OCI-LY7 (cell line): ENCODE measurements around the gene PLA2G2E. TPM values are rescaled to one million over a fixed set of nuclear protein-coding genes. Genes with fewer than 3 reads are reported as not detected.

Experiments used
- BruUV-seq: library from RNA; stranded (reverse); fragments of 400-500 nt; replicated peaks from 2 replicates; lab custom pipeline; 2021; lab: Mats Ljungman, UMichigan
- CTCF ChIA-PET: fragments of 300-600 bp; sonication (Branson Sonifier 250); formaldehyde crosslinking; loops from one replicate; lab custom pipeline; 2022; ENCODE audit warnings: antibody characterized with exemption; ENCODE audit not compliant: unreplicated experiment; lab: Charles Lee
- POLR2A ChIA-PET: fragments of 300-600 bp; sonication (Branson Sonifier 250); formaldehyde crosslinking; loops from one replicate; lab custom pipeline; 2022; ENCODE audit warnings: antibody characterized with exemption; lab: Charles Lee
- DNase-seq: peaks from one replicate; pipeline ENCODE4 v3.0.0-alpha.2; 2015; ENCODE audit warnings: low spot score
- H2AFZ ChIP-seq: fragments of 200-600 bp; sonication (generic), shearing (Covaris generic); 2 replicates; pipeline ENCODE4 v1.6.1; 2014; ENCODE audit warnings: mild to moderate bottlenecking, antibody characterized with exemption, low read length, moderate library complexity
- H3K27ac ChIP-seq: fragments of 200-600 bp; sonication (generic); 2 replicates; pipeline ENCODE4 v1.5.1; 2014; ENCODE audit warnings: mixed run types, low read depth, mild to moderate bottlenecking, moderate library complexity, low read length, inconsistent platforms; ENCODE audit not compliant: poor library complexity, severe bottlenecking
- H3K36me3 ChIP-seq: fragments of 200-600 bp; sonication (generic); 2 replicates; pipeline ENCODE4 v1.6.1; 2014; ENCODE audit warnings: mild to moderate bottlenecking, antibody characterized with exemption, low read length, moderate library complexity, mixed read lengths; ENCODE audit not compliant: insufficient read depth
- H3K4me1 ChIP-seq: fragments of 200-600 bp; sonication (generic); 2 replicates; pipeline ENCODE4 v1.5.1; 2014; ENCODE audit warnings: mild to moderate bottlenecking, low read length; ENCODE audit not compliant: insufficient read depth, poor library complexity, severe bottlenecking
- H3K4me2 ChIP-seq: fragments of 200-600 bp; sonication (generic); 2 replicates; pipeline ENCODE4 v1.6.1; 2014; ENCODE audit warnings: mild to moderate bottlenecking, low read length
- H3K4me3 ChIP-seq: fragments of 200-600 bp; sonication (generic); 2 replicates; pipeline ENCODE4 v1.5.1; 2014; ENCODE audit warnings: mild to moderate bottlenecking, low read depth, low read length; ENCODE audit not compliant: poor library complexity, severe bottlenecking
- H3K79me2 ChIP-seq: fragments of 200-600 bp; sonication (generic); 2 replicates; pipeline ENCODE4 v1.6.1; 2016; ENCODE audit warnings: low read depth, mild to moderate bottlenecking, low read length, moderate library complexity, mixed read lengths; ENCODE audit not compliant: insufficient read depth
- H3K9me2 ChIP-seq: fragments of 200-600 bp; sonication (generic); 2 replicates; pipeline ENCODE4 v1.6.1; 2016; ENCODE audit warnings: mild to moderate bottlenecking, low read length, mixed read lengths; ENCODE audit not compliant: insufficient read depth
- H3K9me3 ChIP-seq: fragments of 200-600 bp; sonication (generic); 2 replicates; pipeline ENCODE4 v1.6.1; 2014; ENCODE audit warnings: mild to moderate bottlenecking, mixed run types, low read length, mixed read lengths
- H4K20me1 ChIP-seq: fragments of 200-600 bp; sonication (generic); 2 replicates; pipeline ENCODE4 v1.6.1; 2014; ENCODE audit warnings: mild to moderate bottlenecking, antibody characterized with exemption, low read length, moderate library complexity, mixed read lengths; ENCODE audit not compliant: insufficient read depth
- EZH2phosphoT487 ChIP-seq: fragments of 200-600 bp; sonication (generic); IDR thresholded peaks from 2 replicates; pipeline ENCODE4 v1.6.1; 2018; ENCODE audit warnings: low read depth, borderline replicate concordance, mild to moderate bottlenecking, mixed run types, antibody characterized with exemption, low read length, moderate library complexity, mixed read lengths
- intact Hi-C: fragments of 100-400 bp; cut with micrococcal nuclease; formaldehyde crosslinking; loops from one replicate; pipeline ENCODE4 v1.10.0; 2022; ENCODE audit not compliant: unreplicated experiment
- total RNA-seq, 2 experiments: library from RNA; depleted of rRNA in 1 of 2; stranded (reverse); fragments of >200 nt in 1 of 2; shearing (Covaris generic) in 1 of 2; gene quantifications; 2 replicates each; pipeline ENCODE4 v1.2.3, GENCODE V29; 2014 to 2022
- TF ChIP-seq, protein P1 (sequence below): fragments of 200-600 bp; sonication (generic); conservative IDR thresholded peaks from 2 replicates; pipeline ENCODE4 v1.5.1; 2014; ENCODE audit warnings: mild to moderate bottlenecking, antibody characterized with exemption, low read length, moderate library complexity, mixed read lengths

The PLA2G2E gene
- total RNA-seq, 2 experiments from 2014 or later, result not detected

DNA sequence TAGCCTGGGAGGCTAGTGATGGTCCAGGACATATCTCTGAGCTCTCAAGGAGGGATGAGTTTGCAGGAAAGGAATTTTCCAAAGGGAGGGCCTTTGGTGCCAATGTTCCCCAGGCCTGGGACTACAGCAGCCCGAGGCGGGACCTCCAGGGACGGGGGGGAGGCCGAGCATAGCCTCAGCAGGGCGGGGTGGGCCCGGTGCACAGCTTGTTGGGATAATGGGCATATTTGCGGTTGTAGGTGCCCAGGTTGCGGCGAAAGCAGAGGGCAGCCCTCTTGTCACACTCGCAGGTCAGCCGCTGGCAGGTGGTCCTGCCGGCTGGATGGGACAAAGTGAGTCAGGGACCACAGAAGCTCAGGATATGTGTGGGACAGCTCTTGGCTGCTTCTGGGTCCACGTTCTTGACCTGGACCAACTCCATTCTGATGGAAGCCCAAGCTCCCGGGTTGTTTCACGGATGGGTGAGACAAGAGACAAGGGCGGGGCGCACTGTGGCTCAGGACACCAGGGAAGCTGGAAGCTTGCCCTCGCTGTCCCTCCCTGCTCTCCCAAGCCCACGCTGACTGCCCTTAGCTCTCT, 3.2 kb downstream of the PLA2G2E start:
- no peak overlapping the region for H3K4me3 ChIP-seq
- no peaks in the 10 kb centered on the region for H4K20me1 ChIP-seq
- H3K79me2 ChIP-seq, result no peaks in the 10 kb centered on the region
- no peaks in the 10 kb centered on the region for H3K9me3 ChIP-seq
- no peak overlapping the region for H3K4me2 ChIP-seq
- ChIA-PET POLR2A (interaction anchor here (0.7 kb wide), 1 partner anchor 121 kb away, joined by 4 read pairs; no protein-coding TSS in a partner anchor), CTCF (no interaction called here)
- H3K36me3 ChIP-seq, result no peaks in the 10 kb centered on the region
- no peaks in the 10 kb centered on the region for H3K9me2 ChIP-seq
- no peaks in the 10 kb centered on the region for H3K4me1 ChIP-seq
- no peak overlapping the region for H3K27ac ChIP-seq
- intact Hi-C loops, result no loop called here
- BruUV-seq, result no TSS peak
- no peak for DNase-seq
- no peak overlapping the region for H2AFZ ChIP-seq
- TF ChIP-seq, protein P1, sequence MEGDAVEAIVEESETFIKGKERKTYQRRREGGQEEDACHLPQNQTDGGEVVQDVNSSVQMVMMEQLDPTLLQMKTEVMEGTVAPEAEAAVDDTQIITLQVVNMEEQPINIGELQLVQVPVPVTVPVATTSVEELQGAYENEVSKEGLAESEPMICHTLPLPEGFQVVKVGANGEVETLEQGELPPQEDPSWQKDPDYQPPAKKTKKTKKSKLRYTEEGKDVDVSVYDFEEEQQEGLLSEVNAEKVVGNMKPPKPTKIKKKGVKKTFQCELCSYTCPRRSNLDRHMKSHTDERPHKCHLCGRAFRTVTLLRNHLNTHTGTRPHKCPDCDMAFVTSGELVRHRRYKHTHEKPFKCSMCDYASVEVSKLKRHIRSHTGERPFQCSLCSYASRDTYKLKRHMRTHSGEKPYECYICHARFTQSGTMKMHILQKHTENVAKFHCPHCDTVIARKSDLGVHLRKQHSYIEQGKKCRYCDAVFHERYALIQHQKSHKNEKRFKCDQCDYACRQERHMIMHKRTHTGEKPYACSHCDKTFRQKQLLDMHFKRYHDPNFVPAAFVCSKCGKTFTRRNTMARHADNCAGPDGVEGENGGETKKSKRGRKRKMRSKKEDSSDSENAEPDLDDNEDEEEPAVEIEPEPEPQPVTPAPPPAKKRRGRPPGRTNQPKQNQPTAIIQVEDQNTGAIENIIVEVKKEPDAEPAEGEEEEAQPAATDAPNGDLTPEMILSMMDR, result no peak
- TF ChIP-seq EZH2phosphoT487, result no peak

DNA sequence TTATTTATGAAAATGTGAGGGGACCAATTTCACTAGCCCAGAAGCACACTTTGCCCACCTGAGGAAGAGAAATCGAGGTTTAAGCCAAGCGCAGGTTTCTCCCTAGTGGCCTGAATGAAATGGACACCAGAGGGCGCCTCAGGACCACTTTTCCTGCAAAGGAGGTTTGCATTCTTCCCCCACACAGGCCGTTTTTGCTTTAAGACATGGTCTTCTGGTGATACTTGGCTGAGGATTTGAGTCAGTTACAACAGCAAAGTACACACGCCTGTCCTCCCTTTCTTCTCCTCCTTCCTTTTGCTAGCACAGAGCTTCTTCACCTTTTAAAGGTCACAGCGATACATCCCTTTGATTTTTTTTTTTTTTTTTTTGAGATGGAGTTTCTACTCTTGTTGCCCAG, 5.4 kb downstream of the PLA2G2E start:
- peak; percentile 86 for DNase-seq
- no TSS peak for BruUV-seq
- Histone ChIP-seq H3K27ac (no peak overlapping the region), H2AFZ (no peak overlapping the region), H3K9me3 (no peaks in the 10 kb centered on the region), H4K20me1 (no peaks in the 10 kb centered on the region), H3K4me1 (no peaks in the 10 kb centered on the region), H3K36me3 (peaks cover 14% of the 10 kb centered on the region; the same call in 1 of the 2 replicates), H3K79me2 (no peaks in the 10 kb centered on the region), H3K4me2 (no peak overlapping the region), H3K4me3 (no peak overlapping the region), H3K9me2 (no peaks in the 10 kb centered on the region)
- ChIA-PET POLR2A (interaction anchor here (0.6 kb wide), 1 partner anchor 234 kb away, joined by 3 read pairs; no protein-coding TSS in a partner anchor), CTCF (interaction anchor here (0.6 to 1.0 kb wide), 2 partner anchors 177 to 235 kb away, joined by 4 read pairs; no protein-coding TSS in a partner anchor)
- intact Hi-C loops, result loop anchor here (1.0 to 5.0 kb wide), 4 partner anchors 184 to 574 kb away; no protein-coding TSS in a partner anchor
- TF ChIP-seq, protein P1, result peak; percentile 96
- TF ChIP-seq EZH2phosphoT487, result no peak

DNA sequence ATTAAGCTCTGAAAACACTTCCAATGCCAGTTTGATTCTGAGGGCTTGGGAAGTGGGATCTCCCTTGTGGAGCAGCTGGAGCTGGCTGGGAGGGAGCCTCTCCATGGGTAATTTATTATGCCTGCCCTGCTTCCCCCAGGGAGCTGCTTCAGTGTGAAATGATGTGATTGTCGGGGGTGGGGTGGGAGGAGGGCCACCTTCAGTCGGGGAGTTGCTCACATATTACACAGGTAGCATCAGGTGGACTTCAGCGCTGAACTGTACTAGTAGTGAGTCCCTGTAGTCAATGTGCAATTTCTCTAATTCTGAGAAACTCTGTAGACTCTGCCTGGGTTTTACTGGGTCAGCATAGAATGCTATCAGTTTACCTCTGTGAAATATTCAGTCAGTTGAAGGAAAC, 12.8 kb downstream of the PLA2G2E start:
- intact Hi-C loops, result no loop called here
- CTCF ChIA-PET, result no interaction called here
- peaks cover 85% of the 10 kb centered on the region for H3K36me3 ChIP-seq
- POLR2A ChIA-PET, result interaction anchor here (0.7 to 1.7 kb wide), 4 partner anchors 19 to 99 kb away, joined by 3 to 5 read pairs (median 3); no protein-coding TSS in a partner anchor
- DNase-seq, result no peak
- H2AFZ ChIP-seq, result no peak overlapping the region
- no peaks in the 10 kb centered on the region for H3K9me2 ChIP-seq
- no peak overlapping the region for H3K27ac ChIP-seq
- no peaks in the 10 kb centered on the region for H3K79me2 ChIP-seq
- TF ChIP-seq, protein P1, result no peak
- no peak for TF ChIP-seq EZH2phosphoT487
- H3K4me1 ChIP-seq, result no peaks in the 10 kb centered on the region
- no peaks in the 10 kb centered on the region for H3K9me3 ChIP-seq
- no peak overlapping the region for H3K4me2 ChIP-seq
- no peak overlapping the region for H3K4me3 ChIP-seq
- no peaks in the 10 kb centered on the region for H4K20me1 ChIP-seq
- no TSS peak for BruUV-seq
